GM21619 (cell line): Measurements from ENCODE around the gene PEX16.

Experiments
- ATAC-seq: cut with Tn5 transposase; IDR thresholded peaks from one replicate; pipeline ENCODE4 v1.9.1; 2021; ENCODE audit not compliant: unreplicated experiment

Gene PEX16

GRCh38 chr11:45899448-45900174 lies 18.1 kb downstream of the PEX16 start:
- ATAC-seq, result peak; percentile 54

GRCh38 chr11:45899086-45899447 lies 18.6 kb downstream of the PEX16 start:
- no peak for ATAC-seq

GRCh38 chr11:45897556-45897955 lies 20.1 kb downstream of the PEX16 start:
- no peak for ATAC-seq

GRCh38 chr11:45896422-45896984 lies 21.2 kb downstream of the PEX16 start:
- no peak for ATAC-seq

DNA sequence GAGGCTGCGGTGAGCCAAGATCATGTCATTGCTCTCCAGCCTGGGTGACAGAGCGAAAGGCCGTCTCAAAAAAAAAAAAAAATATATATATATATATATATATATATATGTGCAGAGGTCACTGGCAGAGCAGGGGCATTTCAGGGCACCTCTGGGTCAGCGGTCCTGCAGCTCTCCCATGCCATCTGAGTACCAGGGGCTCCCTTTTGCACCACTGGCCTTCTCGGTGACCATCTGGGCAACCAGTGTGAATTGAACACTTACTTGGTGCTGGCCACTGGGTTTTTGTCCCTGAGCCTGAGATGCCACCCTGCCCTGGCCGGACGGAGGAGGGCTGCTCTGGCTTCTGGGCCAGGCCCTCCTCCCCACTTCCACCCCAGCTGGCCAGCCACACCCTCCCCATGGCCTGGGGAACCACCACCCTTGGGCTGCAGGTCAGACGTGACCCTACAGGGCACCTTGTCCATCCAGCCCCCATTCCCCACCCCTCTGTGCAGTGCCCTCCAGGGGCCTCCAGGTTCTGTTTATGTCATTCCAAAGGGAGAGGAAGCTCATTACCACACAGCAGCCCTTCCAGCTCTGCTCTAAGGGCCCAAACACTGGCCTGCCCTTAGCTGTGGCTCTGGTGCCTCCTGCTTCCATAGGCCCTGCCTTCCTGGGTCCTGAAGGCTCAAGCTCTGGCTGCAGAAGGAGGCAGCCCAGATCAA lies 22.0 kb downstream of the PEX16 start:
- ATAC-seq, result no peak

GRCh38 chr11:45894555-45895247 lies 23.0 kb downstream of the PEX16 start:
- ATAC-seq, result no peak

- ATAC-seq, result no peak
These were observed 24.8 kb downstream of the PEX16 start for GRCh38 chr11:45892856-45893255.

DNA sequence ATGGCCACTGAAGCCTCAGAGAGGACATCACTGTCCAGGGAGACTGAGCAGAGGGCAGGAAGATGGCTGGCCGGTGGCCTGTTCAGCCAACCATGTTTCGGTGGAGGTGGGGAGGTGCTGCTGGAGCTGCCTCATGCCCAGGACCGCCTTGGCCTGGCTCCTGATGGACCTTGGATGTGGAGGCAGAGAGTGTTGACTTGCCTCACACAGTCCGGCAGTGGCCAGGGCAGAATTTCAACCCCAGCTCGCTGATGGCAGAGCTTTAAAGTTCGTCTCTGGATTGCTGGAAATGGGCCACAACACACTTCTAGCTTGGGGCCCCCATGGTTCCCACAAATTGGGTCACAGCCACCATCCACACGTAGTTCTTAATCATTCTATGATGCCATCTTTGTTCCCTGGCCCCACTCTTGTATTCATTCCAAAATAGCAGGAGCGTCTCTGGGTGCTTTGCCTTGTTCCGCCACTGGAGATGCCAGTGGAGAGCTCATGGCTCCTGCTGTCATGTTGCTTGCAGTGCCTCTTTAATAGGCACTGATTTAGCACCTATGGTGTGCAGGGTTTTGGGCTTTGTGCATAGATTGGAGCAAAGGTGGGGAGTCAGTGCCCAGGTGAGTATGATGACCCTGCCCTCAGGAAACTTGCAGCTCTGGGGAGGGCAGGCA lies 26.7 kb downstream of the PEX16 start:
- no peak for ATAC-seq

DNA sequence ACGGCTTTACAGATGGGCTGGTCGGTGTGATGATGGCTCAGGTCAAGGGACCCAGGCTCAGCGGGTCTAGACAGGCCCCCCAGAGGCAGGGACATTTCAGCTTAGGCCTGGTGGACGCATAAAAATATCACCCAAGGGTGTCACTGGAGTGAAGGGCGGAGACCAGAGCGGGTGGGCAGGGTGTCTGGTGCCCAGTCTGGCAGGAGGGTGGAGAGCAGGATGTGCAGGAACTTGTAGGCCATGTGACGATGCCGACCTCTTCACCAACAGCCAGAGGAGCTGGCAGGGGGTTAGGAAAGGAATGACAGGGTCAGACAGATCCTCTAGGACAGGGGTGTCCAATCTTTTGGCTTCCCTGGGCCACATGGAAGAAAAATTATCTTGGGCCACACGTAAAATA lies 27.7 kb downstream of the PEX16 start:
- no peak for ATAC-seq

- ATAC-seq, result no peak
These were observed 28.1 kb downstream of the PEX16 start for GRCh38 chr11:45889555-45889954.

DNA sequence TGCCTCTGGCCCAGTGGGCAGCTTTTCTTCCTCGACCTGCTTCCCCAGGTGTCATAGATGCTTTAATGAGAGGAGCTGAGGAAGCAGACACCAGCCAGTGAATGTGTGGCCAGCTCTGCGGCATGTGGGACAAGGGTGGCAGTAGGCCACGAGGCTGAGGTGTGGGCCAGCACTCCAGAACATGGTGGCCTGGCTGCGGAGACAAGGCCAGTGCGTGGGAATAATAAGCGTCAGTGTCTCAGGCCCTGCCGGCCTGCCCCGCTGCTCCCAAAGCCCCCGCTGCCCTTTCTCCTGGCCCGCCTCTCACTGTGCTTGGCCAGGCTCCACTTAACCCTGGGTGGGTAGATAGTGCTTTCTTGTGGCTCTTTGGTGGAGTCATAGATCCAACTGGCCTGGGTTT lies 30.1 kb downstream of the PEX16 start:
- ATAC-seq, result no peak

DNA sequence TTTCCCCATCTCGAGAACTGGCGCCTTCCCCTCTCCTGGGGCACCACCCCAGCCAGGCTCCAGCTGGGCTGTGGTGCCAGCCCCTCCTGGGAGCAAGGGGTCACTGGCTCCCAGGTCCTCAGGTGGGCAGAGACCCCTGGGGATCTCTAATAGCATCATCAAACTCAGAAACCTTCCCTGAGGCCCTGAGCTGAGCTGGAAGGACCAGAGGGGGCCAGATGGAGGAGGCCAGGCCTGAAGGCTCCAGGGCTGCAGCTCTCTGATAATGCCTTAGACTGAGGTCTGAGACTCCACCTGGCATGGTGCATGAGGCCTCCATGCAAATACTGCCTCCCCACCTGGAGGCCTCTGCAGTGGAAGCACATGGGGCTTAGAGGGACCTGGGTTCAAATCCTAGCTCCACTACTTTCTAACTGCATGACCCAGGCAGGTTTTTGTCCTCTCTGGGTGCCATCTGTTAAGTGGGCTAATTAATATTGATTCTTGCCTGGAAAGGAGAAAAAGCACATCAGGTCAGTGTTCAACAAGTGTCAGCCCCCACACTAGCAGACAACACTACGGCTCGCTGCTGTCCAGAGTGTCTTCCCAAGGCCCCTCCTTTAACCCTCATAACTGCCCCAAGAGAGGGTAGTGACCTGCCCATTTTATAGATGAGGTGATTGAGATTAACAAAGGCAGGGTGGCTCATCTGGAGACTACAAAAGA lies 30.7 kb downstream of the PEX16 start:
- no peak for ATAC-seq

DNA sequence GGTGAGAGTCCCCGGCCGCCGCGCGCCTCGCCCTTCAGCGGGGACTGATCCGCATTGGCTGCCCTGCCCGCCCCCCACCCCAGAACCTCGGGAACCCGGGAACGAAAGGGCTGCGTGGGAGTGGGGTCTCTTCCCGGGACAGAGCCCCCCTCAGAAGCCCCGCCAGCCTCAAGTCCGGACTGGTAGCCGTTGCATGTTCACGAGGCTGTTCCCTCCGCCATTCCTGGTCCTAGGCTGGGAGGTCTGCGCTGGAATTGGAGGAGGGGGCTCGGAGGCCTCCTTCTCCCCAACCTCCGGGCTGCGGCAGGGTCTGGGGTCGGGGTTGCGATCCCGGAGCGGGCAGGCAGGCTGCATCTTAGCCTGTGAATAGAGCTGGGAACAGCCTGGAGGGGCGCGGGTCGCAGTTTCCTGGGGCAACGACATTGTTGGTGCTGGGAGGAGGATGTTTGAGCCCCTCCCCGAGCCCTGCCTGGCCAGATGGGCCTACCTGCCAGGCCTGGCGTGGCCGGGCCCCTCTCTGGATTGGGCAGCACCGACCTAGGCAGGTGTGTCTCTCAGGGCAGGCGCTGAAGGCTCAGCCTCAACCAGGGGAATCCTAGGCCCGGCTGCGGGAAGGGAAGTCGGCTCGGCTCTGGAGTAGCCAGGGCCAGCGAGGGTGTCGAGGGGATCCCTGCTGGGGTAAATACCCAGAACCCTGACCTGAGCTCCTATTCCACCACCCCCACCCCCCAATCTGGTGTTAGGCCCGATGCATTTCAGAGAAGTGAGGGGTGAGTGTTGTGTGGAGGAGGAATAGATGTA lies 31.6 kb downstream of the PEX16 start:
- no peak for ATAC-seq

- no peak for ATAC-seq
These were observed 32.3 kb downstream of the PEX16 start, which contains the start of gene MAPK8IP1 for GRCh38 chr11:45885274-45885920. Gene MAPK8IP1 (plus strand): TSS chr11:45885651. CDS start chr11:45885821, 170 bp downstream.

GRCh38 chr11:45884596-45885185 lies 33.0 kb downstream of the PEX16 start:
- no peak for ATAC-seq

- ATAC-seq, result no peak
These were observed 35.8 kb downstream of the PEX16 start for GRCh38 chr11:45881708-45882368.

GRCh38 chr11:45880772-45881570 lies 36.7 kb downstream of the PEX16 start:
- no peak for ATAC-seq
